ENCODE results near the gene NKAPD1. TPM values are rescaled to one million over a fixed set of nuclear protein-coding genes. Genes with fewer than 3 reads are reported as not detected.

The NKAPD1 gene
- total RNA-seq, 8 experiments from 2014 or later: 21.8 to 42.5 (median 37.1) TPM

- WGBS, 10 experiments: 82 to 100% (median 96%) methylated on average over 1 to 5 of the region's 5 CpGs; no CpG with 5 or more reads in 1 of the 10 experiments
- in situ Hi-C loops (cut with MboI; ENCODE audit: low pct_unique_long_range_greater_than_20kb in 2 of 9, low sequenced_read_pairs in 9 of 9, unreplicated experiment in 9 of 9): no loop called here
- peaks cover 7 to 9% of the 10 kb centered on the region in 2 donors for H3K4me1 ChIP-seq (replicated peaks in 1 of 2)
- ATAC-seq (replicated peaks in 6 of 8): no peak
- no peak overlapping the region for H3K4me3 ChIP-seq
- no peak overlapping the region for H3K27ac ChIP-seq
Observed at GRCh38 chr11:112129656-112130055, 55.6 kb downstream of the NKAPD1 start.

GRCh38 chr11:112132737-112133136 is 58.6 kb downstream of the NKAPD1 start:
- H3K4me3 ChIP-seq: no peak overlapping the region
- ATAC-seq (replicated peaks in 6 of 8): no peak
- WGBS, 10 experiments: 60 to 100% (median 84%) methylated on average over 1 of the region's 2 CpGs; no CpG with 5 or more reads in 6 of the 10 experiments
- in situ Hi-C loops (cut with MboI; ENCODE audit: low pct_unique_long_range_greater_than_20kb in 2 of 9, low sequenced_read_pairs in 9 of 9, unreplicated experiment in 9 of 9): no loop called here
- peaks cover 7 to 9% of the 10 kb centered on the region in 2 donors for H3K4me1 ChIP-seq (replicated peaks in 1 of 2)
- no peak overlapping the region for H3K27ac ChIP-seq

GRCh38 chr11:112134473-112134872 is 60.4 kb downstream of the NKAPD1 start:
- WGBS, 10 experiments: 60 to 100% (median 92%) methylated on average over 2 to 3 of the region's 4 CpGs; no CpG with 5 or more reads in 2 of the 10 experiments
- H3K27ac ChIP-seq: no peak overlapping the region
- no peaks in the 10 kb centered on the region for H3K4me1 ChIP-seq (replicated peaks in 1 of 2)
- in situ Hi-C loops (cut with MboI; ENCODE audit: low pct_unique_long_range_greater_than_20kb in 2 of 9, low sequenced_read_pairs in 9 of 9, unreplicated experiment in 9 of 9): no loop called here
- no peak overlapping the region for H3K4me3 ChIP-seq
- no peak for ATAC-seq (replicated peaks in 6 of 8)

Other genes with a start within 250 kb of the NKAPD1 start
- 10 to 100 TPM; 46.9 to 57.0 (median 53.9) TPM for gene ALG9, start 202.7 kb upstream of the NKAPD1 start, total RNA-seq
- 1 to 10 TPM; 2.6 to 4.8 (median 3.5) TPM for gene FDXACB1, start 195.1 kb upstream of the NKAPD1 start, total RNA-seq
- gene CFAP68, start 194.8 kb upstream of the NKAPD1 start, total RNA-seq: 10 to 100 TPM; 25.9 to 72.1 (median 34.5) TPM
- 100 to 1,000 TPM in 2 of 8 experiments, 10 to 100 TPM in 4, 1 to 10 TPM in 1, under 1 TPM in 1; 0.46 to 336 (median 29.1) TPM for gene CRYAB, start 162.5 kb upstream of the NKAPD1 start, total RNA-seq
- 1 to 10 TPM in 3 of 8 experiments, under 1 TPM in 4, not detected in 1; 0.11 to 5.1 (median 0.81) TPM for gene HSPB2, start 161.6 kb upstream of the NKAPD1 start, total RNA-seq
- gene C11orf52, start 155.4 kb upstream of the NKAPD1 start, total RNA-seq: 1 to 10 TPM in 3 of 8 experiments, under 1 TPM in 5; 0.27 to 7.3 (median 0.55) TPM
- gene DIXDC1, start 137.0 kb upstream of the NKAPD1 start, total RNA-seq: 10 to 100 TPM; 20.1 to 47.0 (median 38.0) TPM
- gene DLAT, start 48.9 kb upstream of the NKAPD1 start, total RNA-seq: 10 to 100 TPM; 23.4 to 70.2 (median 36.8) TPM
- gene PIH1D2, start 282 bp upstream of the NKAPD1 start, total RNA-seq: 10 to 100 TPM in 1 of 8 experiments, 1 to 10 TPM in 7; 2.1 to 20.3 (median 3.2) TPM
- gene TIMM8B, start 12.5 kb downstream of the NKAPD1 start, total RNA-seq: 100 to 1,000 TPM in 7 of 8 experiments, 10 to 100 TPM in 1; 94.3 to 189 (median 128) TPM
- 100 to 1,000 TPM in 2 of 8 experiments, 10 to 100 TPM in 6; 30.2 to 158 (median 59.3) TPM for gene SDHD, start 12.6 kb downstream of the NKAPD1 start, total RNA-seq
- 10 to 100 TPM in 1 of 8 experiments, 1 to 10 TPM in 4, under 1 TPM in 2, not detected in 1; 0.25 to 15.0 (median 1.7) TPM for gene IL18, start 89.8 kb downstream of the NKAPD1 start, total RNA-seq
- gene TEX12, start 93.1 kb downstream of the NKAPD1 start, total RNA-seq: 1 to 10 TPM in 1 of 8 experiments, under 1 TPM in 3, not detected in 4; 0.17 to 1.1 (median 0.41) TPM
- 10 to 100 TPM in 5 of 8 experiments, 1 to 10 TPM in 3; 4.0 to 66.9 (median 11.2) TPM for gene BCO2, start 101.2 kb downstream of the NKAPD1 start, total RNA-seq
- 10 to 100 TPM; 35.8 to 82.5 (median 46.3) TPM for gene PTS, start 152.1 kb downstream of the NKAPD1 start, total RNA-seq
- under 1 TPM in 5 of 8 experiments, not detected in 3; 0.16 to 0.67 (median 0.28) TPM for gene PLET1, start 186.6 kb downstream of the NKAPD1 start, total RNA-seq

Data from motor neuron (in vitro differentiated cells).